GM11168 (cell line): Measurements from ENCODE around the gene OR51B4.
"Not testable (repeated sequence)": the region's sequence is repeated elsewhere in the genome, so short reads cannot be mapped to it uniquely, and the experiment has no call there.

ENCODE experiments used
- in situ Hi-C: fragments of 300-500 bp; cut with MboI; formaldehyde crosslinking; loops from one replicate; pipeline ENCODE4 v1.12.0; 2022; ENCODE audit warnings: low sequenced_read_pairs; ENCODE audit not compliant: unreplicated experiment

Gene OR51B4

GRCh38 chr11:5301846-5302245 is at the start of gene OR51B4:
Gene OR51B4, minus strand, starts transcription at chr11:5301946. Its CDS starts 0 bp downstream, at chr11:5301946.
- in situ Hi-C loops = no loop called here

- in situ Hi-C loops = no loop called here
Observed at GRCh38 chr11:5351208-5351607, 49.5 kb upstream of the OR51B4 start, which contains the start of gene OR51B6. Gene OR51B6, plus strand, starts transcription at chr11:5351508. Its CDS starts 0 bp downstream, at chr11:5351508.

GRCh38 chr11:5349550-5349949 is 47.8 kb upstream of the OR51B4 start:
- in situ Hi-C loops = no loop called here

- in situ Hi-C loops = no loop called here
Observed at GRCh38 chr11:5348551-5349194, 46.9 kb upstream of the OR51B4 start.

- in situ Hi-C loops = no loop called here
Observed at GRCh38 chr11:5345831-5346230, 44.1 kb upstream of the OR51B4 start.

GRCh38 chr11:5343474-5344335 is 42.0 kb upstream of the OR51B4 start, which contains the start of gene OR51B5:
Gene OR51B5, minus strand, starts transcription at chr11:5343524. Its CDS starts 0 bp downstream, at chr11:5343524.
- in situ Hi-C loops = no loop called here

- in situ Hi-C loops = no loop called here
Observed at GRCh38 chr11:5339771-5340322, 38.1 kb upstream of the OR51B4 start.

- in situ Hi-C loops = not testable (repeated sequence)
Observed at GRCh38 chr11:5337253-5337652, 35.5 kb upstream of the OR51B4 start.

- in situ Hi-C loops = no loop called here
Observed at GRCh38 chr11:5336331-5336730, 34.6 kb upstream of the OR51B4 start.

GRCh38 chr11:5335170-5335569 is 33.4 kb upstream of the OR51B4 start:
- in situ Hi-C loops = no loop called here

GRCh38 chr11:5324197-5324596 is 22.5 kb upstream of the OR51B4 start, which contains the start of gene OR51B2:
Gene OR51B2, minus strand, starts transcription at chr11:5324297. Its CDS starts 0 bp downstream, at chr11:5324297.
- in situ Hi-C loops = no loop called here

- in situ Hi-C loops = no loop called here
Observed at GRCh38 chr11:5317292-5317691, 15.5 kb upstream of the OR51B4 start.

- in situ Hi-C loops = not testable (repeated sequence)
Observed at GRCh38 chr11:5313326-5314023, 11.7 kb upstream of the OR51B4 start.

GRCh38 chr11:5310423-5310822 is 8.7 kb upstream of the OR51B4 start:
- in situ Hi-C loops = no loop called here

GRCh38 chr11:5307256-5308019 is 5.7 kb upstream of the OR51B4 start:
- in situ Hi-C loops = no loop called here

- in situ Hi-C loops = no loop called here
Observed at GRCh38 chr11:5304046-5304445, 2.3 kb upstream of the OR51B4 start.

- in situ Hi-C loops = no loop called here
Observed at GRCh38 chr11:5303626-5304025, 1.9 kb upstream of the OR51B4 start.

GRCh38 chr11:5300251-5300650 is 1.5 kb downstream of the OR51B4 start:
- in situ Hi-C loops = no loop called here

GRCh38 chr11:5298451-5298850 is 3.3 kb downstream of the OR51B4 start:
- in situ Hi-C loops = no loop called here
